ENCODE measurements around the gene HNRNPLL. TPM values are rescaled to one million over a fixed set of nuclear protein-coding genes. Genes with fewer than 3 reads are reported as not detected.

The HNRNPLL gene
- total RNA-seq, 4 donors from 2014 or later, result 11.9 to 38.1 (median 20.0) TPM

- intact Hi-C loops (cut with DNase I), result no loop called here
- H3K27ac ChIP-seq, result peak overlapping the region in 1 of 4 donors; percentile 49
- H3K36me3 ChIP-seq, result no peaks in the 10 kb centered on the region
- no peak overlapping the region for H3K4me3 ChIP-seq
- H3K27me3 ChIP-seq, result peaks cover 0 to under 1% (median 0%) of the 10 kb centered on the region in 4 donors
- TF ChIP-seq CTCF (IDR thresholded peaks at IDR 0.05) (no peak), POLR2A (IDR thresholded peaks at IDR 0.05) (no peak)
- H3K9me3 ChIP-seq, result no peaks in the 10 kb centered on the region
- no peak for DNase-seq
- WGBS, 2 donors, result 68 to 70% methylated on average over 6 to 9 of the region's 10 CpGs
- H3K4me1 ChIP-seq, result peaks cover 0 to 10% (median 0%) of the 10 kb centered on the region in 3 donors
Measured at GRCh38 chr2:38522754-38523349, 79.9 kb downstream of the HNRNPLL start.

GRCh38 chr2:38521835-38522234, 80.9 kb downstream of the HNRNPLL start:
- peaks cover 0 to 7% (median 0%) of the 10 kb centered on the region in 3 donors for H3K4me1 ChIP-seq
- WGBS, 2 donors, result 86 to 88% methylated on average over 4 of the region's 4 CpGs

GRCh38 chr2:38517284-38517683, 85.4 kb downstream of the HNRNPLL start:
- 68 to 72% methylated on average over 6 of the region's 6 CpGs for WGBS, 2 donors
- H3K27ac ChIP-seq, result peak overlapping the region in 2 of 4 donors; percentile 7 to 92
- DNase-seq, result no peak
- H3K4me1 ChIP-seq, result peaks cover 0 to 19% (median 0%) of the 10 kb centered on the region in 3 donors
- no peaks in the 10 kb centered on the region for H3K9me3 ChIP-seq
- H3K36me3 ChIP-seq, result no peaks in the 10 kb centered on the region
- no peak overlapping the region for H3K4me3 ChIP-seq
- no peak for TF ChIP-seq POLR2A (IDR thresholded peaks at IDR 0.05)
- intact Hi-C loops (cut with DNase I), result no loop called here
- no peaks in the 10 kb centered on the region for H3K27me3 ChIP-seq

More at GRCh38 chr2:38521835-38522234, 80.9 kb downstream of the HNRNPLL start:
- Histone ChIP-seq H3K27ac (no peak overlapping the region), H3K4me3 (no peak overlapping the region), H3K36me3 (no peaks in the 10 kb centered on the region), H3K27me3 (no peaks in the 10 kb centered on the region), H3K9me3 (no peaks in the 10 kb centered on the region)
- DNase-seq, result no peak
- TF ChIP-seq POLR2A (IDR thresholded peaks at IDR 0.05) (no peak), CTCF (IDR thresholded peaks at IDR 0.05) (no peak)
- intact Hi-C loops (cut with DNase I), result no loop called here

- intact Hi-C loops (cut with DNase I), result no loop called here
- TF ChIP-seq CTCF (IDR thresholded peaks at IDR 0.05) (no peak), POLR2A (IDR thresholded peaks at IDR 0.05) (no peak)
- Histone ChIP-seq H3K9me3 (no peaks in the 10 kb centered on the region), H3K4me1 (peaks cover 0 to 19% (median 0%) of the 10 kb centered on the region in 3 donors), H3K27ac (peak overlapping the region in 2 of 4 donors; percentile 88 to 92), H3K4me3 (no peak overlapping the region), H3K27me3 (no peaks in the 10 kb centered on the region), H3K36me3 (no peaks in the 10 kb centered on the region)
- no peak for DNase-seq
- WGBS, 2 donors, result 84 to 85% methylated on average over 6 of the region's 6 CpGs
Measured at GRCh38 chr2:38516526-38516925, 86.2 kb downstream of the HNRNPLL start.

GRCh38 chr2:38516122-38516521, 86.6 kb downstream of the HNRNPLL start:
- DNase-seq, result no peak
- intact Hi-C loops (cut with DNase I), result no loop called here
- H3K36me3 ChIP-seq, result no peaks in the 10 kb centered on the region
- H3K4me3 ChIP-seq, result peak overlapping the region in 3 of 4 donors; percentile 32 to 53 (median 40)
- H3K27me3 ChIP-seq, result no peaks in the 10 kb centered on the region
- TF ChIP-seq CTCF (IDR thresholded peaks at IDR 0.05) (no peak), POLR2A (IDR thresholded peaks at IDR 0.05) (no peak)
- WGBS, 2 donors, result 59 to 66% methylated on average over 3 of the region's 3 CpGs
- peaks cover 0 to 19% (median 0%) of the 10 kb centered on the region in 3 donors for H3K4me1 ChIP-seq
- H3K27ac ChIP-seq, result peak overlapping the region; percentile 85 to 92 (median 89)
- H3K9me3 ChIP-seq, result no peaks in the 10 kb centered on the region

Data from esophagus squamous epithelium (tissue), 5 donors.